Lower leg skin (tissue), 4 donors: ENCODE results near the gene EREG. TPM values are rescaled to one million over a fixed set of nuclear protein-coding genes. Genes with fewer than 3 reads are reported as not detected.
"Not testable (repeated sequence)": the region's sequence is repeated elsewhere in the genome, so short reads cannot be mapped to it uniquely, and the experiment has no call there.

Experiments
- DNase-seq, 2 donors: peaks; one replicate each; pipeline ENCODE4 v3.0.0-alpha.2; 2019; ENCODE audit warnings: low spot score in 2 of 2
- H3K4me3 ChIP-seq: fragments of 200-600 bp; sonication (generic); 2 replicates; pipeline ENCODE4 v1.5.1; 2017; ENCODE audit warnings: mild to moderate bottlenecking, low read depth; ENCODE audit not compliant: poor library complexity, severe bottlenecking
- POLR2A ChIP-seq, 2 donors: fragments of 450-650 bp; IDR thresholded peaks; one replicate each; pipeline ENCODE4 v1.6.1; 2016 to 2017; ENCODE audit warnings: antibody characterized with exemption in 2 of 2, mild to moderate bottlenecking in 1 of 2, moderate library complexity in 1 of 2
- WGBS, 2 donors: methylation state at CpG; one replicate each; pipeline ENCODE4 v1.1.5; 2018; 5-methylcytosine and 5-hydroxymethylcytosine counted together
- intact Hi-C: fragments of 100-400 bp; cut with DNase I; formaldehyde crosslinking; loops from one replicate; pipeline ENCODE4 v1.15.0; 2023; ENCODE audit warnings: low total_unique reads
- total RNA-seq, 4 donors: library from RNA; depleted of rRNA; stranded (reverse); fragments of >200 nt; gene quantifications; one replicate each; pipeline ENCODE4 v1.1.0, GENCODE V29; 2016
- TF ChIP-seq, protein P1 (sequence below), 3 donors: fragments of 450-650 bp; IDR thresholded peaks; one replicate each; pipeline ENCODE4 v1.5.1; 2016; ENCODE audit warnings: antibody characterized with exemption in 3 of 3, mild to moderate bottlenecking in 3 of 3, moderate library complexity in 2 of 3

EREG gene
- total RNA-seq, 4 donors from 2014 or later, result 21.4 to 52.1 (median 44.3) TPM

DNA sequence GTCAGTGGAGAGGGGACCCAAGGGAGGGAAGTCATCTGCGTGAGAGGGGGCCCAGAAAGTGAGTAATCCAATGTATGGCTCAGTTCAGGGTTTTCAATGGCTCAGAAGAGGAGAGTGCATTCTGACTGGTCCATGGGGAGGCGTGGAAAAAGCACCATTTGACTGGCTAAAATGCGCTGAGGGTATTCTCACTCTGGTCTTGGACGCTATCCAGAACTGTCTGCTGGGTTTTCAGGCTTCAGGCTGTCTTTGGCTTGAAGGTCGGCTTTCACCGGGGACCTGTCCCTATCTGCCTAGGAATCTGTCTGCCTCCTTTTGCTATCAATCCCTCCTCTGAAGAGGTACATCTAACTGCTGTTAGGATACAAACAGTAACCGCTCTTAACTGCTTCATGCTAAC is 30.3 kb upstream of the EREG start:
- no peak overlapping the region for H3K4me3 ChIP-seq
- no peak for TF ChIP-seq POLR2A (IDR thresholded peaks at IDR 0.05)
- TF ChIP-seq, protein P1, sequence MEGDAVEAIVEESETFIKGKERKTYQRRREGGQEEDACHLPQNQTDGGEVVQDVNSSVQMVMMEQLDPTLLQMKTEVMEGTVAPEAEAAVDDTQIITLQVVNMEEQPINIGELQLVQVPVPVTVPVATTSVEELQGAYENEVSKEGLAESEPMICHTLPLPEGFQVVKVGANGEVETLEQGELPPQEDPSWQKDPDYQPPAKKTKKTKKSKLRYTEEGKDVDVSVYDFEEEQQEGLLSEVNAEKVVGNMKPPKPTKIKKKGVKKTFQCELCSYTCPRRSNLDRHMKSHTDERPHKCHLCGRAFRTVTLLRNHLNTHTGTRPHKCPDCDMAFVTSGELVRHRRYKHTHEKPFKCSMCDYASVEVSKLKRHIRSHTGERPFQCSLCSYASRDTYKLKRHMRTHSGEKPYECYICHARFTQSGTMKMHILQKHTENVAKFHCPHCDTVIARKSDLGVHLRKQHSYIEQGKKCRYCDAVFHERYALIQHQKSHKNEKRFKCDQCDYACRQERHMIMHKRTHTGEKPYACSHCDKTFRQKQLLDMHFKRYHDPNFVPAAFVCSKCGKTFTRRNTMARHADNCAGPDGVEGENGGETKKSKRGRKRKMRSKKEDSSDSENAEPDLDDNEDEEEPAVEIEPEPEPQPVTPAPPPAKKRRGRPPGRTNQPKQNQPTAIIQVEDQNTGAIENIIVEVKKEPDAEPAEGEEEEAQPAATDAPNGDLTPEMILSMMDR (IDR thresholded peaks at IDR 0.05), result no peak
- intact Hi-C loops, result no loop called here
- 84 to 92% methylated on average over 7 of the region's 7 CpGs for WGBS, 2 donors
- no peak for DNase-seq

DNA sequence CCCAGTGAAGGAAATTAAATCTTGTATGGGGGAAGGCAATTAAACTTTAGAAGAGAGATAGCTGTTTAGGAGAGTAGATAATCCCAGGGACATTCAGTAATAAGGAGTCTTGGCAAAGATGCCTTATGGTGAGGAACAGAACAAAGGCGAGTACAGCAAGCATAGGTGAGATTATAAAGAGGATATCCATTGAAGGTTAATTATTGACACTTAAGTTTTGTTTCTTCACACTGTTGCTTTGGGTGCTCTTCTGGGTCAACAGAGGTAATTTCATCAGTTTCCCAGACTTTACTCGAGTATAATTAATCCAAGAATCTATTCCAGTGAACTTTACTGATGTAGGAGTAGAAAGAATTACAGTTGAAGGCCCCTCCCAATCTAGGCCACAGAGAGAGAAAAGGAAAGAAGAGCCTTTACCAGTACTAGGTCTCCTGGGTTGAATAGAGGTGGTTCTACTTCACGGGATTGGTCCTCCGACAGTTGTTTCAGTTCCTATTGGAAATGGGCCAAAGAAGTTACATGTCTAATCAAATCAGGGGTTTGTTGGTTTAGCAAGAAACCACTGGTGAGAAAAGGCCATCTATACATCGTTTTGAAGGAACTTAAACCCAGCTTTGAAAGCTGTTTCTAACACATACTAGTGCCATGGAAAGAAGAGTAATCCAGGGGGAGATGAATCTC is 29.5 kb upstream of the EREG start:
- no peak for DNase-seq
- WGBS, 2 donors, result 80 to 84% methylated on average over 5 of the region's 5 CpGs
- TF ChIP-seq POLR2A (IDR thresholded peaks at IDR 0.05), result no peak
- TF ChIP-seq, protein P1 (IDR thresholded peaks at IDR 0.05), result no peak
- intact Hi-C loops, result no loop called here
- H3K4me3 ChIP-seq, result no peak overlapping the region

DNA sequence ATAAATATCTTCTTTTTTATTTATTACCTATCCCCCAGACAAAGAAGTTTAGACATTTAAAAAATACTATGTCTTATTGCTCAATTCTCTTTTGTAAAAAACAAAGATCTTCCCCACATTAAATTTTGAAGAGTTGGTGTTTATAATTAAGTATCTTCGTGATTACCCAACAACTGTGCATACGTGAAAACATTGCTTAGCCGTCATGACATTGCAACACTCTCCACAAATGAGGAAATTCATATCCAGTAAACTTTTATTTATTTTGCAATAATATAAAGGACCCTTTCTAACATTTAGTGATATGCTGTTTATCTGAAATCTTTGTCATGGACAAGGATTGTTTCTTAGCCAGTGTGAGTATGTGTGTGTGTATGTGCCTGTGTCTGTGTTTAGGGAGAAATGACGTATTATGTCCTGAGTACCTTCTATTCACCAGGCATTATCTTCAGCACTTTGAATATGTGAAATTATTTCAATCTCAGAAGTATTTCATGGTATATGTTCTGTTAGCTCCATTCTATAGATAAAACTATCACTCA is 26.1 kb upstream of the EREG start:
- no peak for DNase-seq
- intact Hi-C loops, result no loop called here
- no peak overlapping the region for H3K4me3 ChIP-seq
- no peak for TF ChIP-seq POLR2A (IDR thresholded peaks at IDR 0.05)
- TF ChIP-seq, protein P1 (IDR thresholded peaks at IDR 0.05), result no peak
- 67 to 73% methylated on average over 4 of the region's 4 CpGs for WGBS, 2 donors

DNA sequence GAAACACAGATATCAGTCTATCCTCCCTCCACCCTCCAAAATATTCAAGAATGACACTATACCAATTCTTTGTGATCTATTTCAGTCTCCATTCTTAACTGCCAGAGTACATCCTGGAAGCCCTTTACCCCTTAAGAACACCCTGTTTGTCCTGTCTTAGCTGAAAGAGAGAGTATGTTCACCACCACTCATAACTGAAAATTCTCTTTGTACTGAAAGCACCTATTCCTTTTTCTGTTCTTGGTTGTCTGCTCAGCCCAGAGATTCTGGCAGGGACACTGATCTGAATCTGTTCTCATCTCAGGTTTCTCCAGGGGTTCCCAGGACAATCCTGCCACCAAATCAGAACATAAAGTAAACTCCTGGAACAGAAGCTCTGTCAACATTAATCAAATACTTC is 25.4 kb upstream of the EREG start:
- no peak for TF ChIP-seq POLR2A (IDR thresholded peaks at IDR 0.05)
- TF ChIP-seq, protein P1 (IDR thresholded peaks at IDR 0.05), result no peak
- intact Hi-C loops, result no loop called here

DNA sequence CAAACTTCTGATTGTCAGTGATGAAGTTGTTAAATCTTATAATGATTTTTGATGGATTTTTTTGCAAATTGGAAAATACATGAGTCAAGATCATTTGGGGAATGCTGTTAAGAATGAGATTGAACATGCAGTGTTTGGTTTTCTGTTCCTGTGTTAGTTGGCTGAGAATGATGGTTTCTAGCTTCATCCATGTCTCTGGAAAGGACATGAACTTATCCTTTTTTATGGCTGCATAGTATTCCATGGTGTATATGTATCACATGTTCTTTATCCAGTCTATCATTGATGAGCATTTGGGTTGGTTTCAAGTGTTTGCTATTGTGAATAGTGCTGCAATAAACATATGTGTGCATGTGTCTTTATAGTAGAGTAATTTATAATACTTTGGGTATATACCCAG is 24.5 kb upstream of the EREG start:
- intact Hi-C loops, DNase-seq, H3K4me3 ChIP-seq: not testable (repeated sequence)

More for the DNA sequence above, 25.4 kb upstream of the EREG start:
- no peak overlapping the region for H3K4me3 ChIP-seq
- no peak for DNase-seq

DNA sequence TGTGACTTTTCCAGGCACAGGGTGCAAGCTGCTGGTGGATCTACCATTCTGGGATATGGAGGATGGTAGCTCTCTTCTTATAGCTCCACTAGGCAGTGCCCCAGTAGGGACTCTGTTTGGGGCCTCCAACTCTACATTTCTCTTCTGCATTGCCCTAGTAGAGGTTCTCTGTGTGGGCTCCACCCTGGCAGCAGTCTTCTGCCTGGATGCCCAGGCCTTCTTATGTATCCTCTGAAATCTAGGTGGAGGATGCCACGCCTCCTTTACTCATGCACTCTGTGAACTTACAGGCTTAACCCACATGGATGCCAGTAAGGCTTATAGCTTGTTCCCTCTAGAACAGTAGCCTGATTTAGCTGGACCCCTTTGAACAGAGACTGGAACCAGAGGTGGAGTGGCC is 20.9 kb upstream of the EREG start:
- 69 to 75% methylated on average over 1 of the region's 1 CpG for whole genome bisulfite sequencing, 2 donors
- TF ChIP-seq POLR2A (IDR thresholded peaks at IDR 0.05), result no peak
- DNase-seq, result no peak
- H3K4me3 ChIP-seq, result no peak overlapping the region
- intact Hi-C loops, result no loop called here

DNA sequence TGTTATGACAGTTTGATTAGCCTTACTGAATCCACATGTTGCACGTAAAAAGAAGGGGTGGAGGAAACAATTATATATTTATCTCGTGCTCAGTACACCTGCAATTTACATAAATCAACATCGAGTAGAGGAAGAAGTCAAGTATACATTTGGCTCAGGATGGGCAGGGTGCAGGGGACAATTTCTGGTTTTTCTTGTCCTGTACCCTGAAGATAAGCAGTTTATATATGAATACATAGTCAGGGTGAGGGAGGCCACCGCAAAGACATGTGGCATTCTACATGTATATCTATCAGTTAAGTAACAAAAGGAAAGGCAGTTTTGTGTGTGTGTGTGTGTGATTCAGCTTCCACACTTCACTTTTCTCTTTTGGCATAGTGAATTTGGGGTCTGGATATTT is 11.1 kb upstream of the EREG start:
- WGBS, 2 donors, result 41 to 47% methylated on average over 4 of the region's 4 CpGs
- intact Hi-C loops, result no loop called here
- TF ChIP-seq POLR2A (IDR thresholded peaks at IDR 0.05), result no peak
- TF ChIP-seq, protein P1 (IDR thresholded peaks at IDR 0.05), result no peak
- DNase-seq, result no peak
- no peak overlapping the region for H3K4me3 ChIP-seq
